ENCODE results near the gene UGT1A10.

UGT1A10 gene

DNA sequence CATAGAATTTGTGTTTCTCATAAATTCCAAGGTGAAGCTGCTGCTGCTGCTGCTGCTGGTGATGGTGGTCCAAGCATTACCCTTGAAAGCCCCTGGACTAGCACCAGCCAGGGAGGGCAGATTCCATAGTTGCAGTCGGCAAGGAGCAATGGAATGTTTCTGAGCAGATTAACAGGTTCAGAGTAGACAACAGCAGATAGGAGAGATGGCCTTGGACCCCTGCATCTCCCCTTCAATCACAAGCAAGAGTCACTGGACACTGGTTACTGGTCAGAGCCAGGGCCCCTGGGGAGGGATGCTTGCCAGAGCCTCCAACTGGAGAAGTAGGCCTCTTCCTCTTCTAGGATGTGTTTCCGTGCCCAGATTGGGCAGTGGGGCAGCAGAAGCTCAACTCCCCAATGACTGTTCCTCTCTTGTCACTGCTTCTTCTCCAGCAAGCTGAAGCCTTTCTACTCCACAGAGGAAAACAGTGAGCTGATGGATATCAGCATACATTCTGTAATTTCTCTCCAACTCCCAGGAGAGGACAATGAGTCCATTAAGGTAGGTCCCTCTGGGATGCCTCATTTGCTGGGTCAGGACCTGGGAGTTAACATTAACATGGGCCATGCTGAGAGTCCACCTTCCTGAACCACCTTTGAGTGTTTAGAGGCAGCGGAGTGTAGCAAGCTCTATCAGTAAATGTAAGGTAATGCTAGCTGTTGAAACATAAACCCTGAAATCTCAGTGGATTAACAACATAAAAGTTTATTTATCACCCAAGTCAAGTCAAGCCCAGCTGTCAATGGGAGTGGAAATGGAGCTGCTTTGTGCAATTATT, 177.2 kb downstream of the UGT1A10 start:
- FAIRE-seq, result no peak
- no peak for TF ChIP-seq POLR2A (IDR thresholded peaks at IDR 0.05; ENCODE audit: low read depth, low read length)
- no peak for DNase-seq (ENCODE audit: insufficient read length, low spot score)

GRCh38 chr2:233814056-233814835, 178.0 kb downstream of the UGT1A10 start:
- FAIRE-seq (no peak), DNase-seq (ENCODE audit: insufficient read length, low spot score) (peak; percentile 27)
- TF ChIP-seq POLR2A (IDR thresholded peaks at IDR 0.05; ENCODE audit: low read depth, low read length), result no peak

- FAIRE-seq (no peak), DNase-seq (ENCODE audit: insufficient read length, low spot score) (no peak)
- no peak for TF ChIP-seq POLR2A (IDR thresholded peaks at IDR 0.05; ENCODE audit: low read depth, low read length)
These were observed 179.6 kb downstream of the UGT1A10 start for GRCh38 chr2:233815861-233816260.

DNA sequence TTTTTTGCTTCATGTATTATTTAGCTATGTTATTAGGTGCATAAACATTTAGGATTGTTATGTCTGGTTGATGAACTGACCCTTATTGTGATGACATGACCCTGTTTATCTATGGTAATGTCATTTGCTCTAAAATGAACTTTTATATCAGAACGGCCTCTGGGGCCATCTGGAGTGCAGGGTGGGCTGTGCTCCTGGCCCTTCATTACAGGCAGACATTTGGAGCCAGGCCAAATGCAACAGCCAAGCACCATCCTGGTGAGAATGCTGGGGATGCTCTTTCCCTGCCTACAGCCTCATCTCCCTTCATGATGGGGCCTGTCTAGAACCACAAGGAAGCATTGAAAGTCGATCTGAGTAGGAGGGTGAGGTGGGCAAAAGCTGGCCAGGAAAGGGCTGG, 180.1 kb downstream of the UGT1A10 start:
- DNase-seq (ENCODE audit: insufficient read length, low spot score) (no peak), FAIRE-seq (no peak)
- TF ChIP-seq POLR2A (IDR thresholded peaks at IDR 0.05; ENCODE audit: low read depth, low read length), result no peak

DNA sequence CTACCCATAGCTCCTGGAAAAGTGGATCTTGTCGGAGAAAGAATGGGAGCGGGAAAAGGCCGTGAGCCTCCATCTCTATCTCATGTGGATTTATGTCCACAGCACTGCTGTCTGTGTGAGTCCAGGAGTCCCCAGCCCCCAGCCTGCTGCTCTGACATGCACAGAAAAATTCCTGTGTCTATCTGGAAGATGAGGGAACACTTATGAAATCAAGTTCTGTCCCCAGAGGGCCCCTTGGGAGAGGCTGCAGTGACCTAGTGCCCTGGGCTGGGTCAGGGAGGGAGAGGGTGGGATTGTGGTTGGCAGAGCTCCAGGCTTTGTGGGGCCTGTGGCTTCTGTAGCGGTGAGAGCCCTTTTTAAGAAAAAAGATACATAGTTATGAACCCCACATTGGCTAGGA, 180.5 kb downstream of the UGT1A10 start:
- DNase-seq (ENCODE audit: insufficient read length, low spot score) (no peak), FAIRE-seq (no peak)
- no peak for TF ChIP-seq POLR2A (IDR thresholded peaks at IDR 0.05; ENCODE audit: low read depth, low read length)

- no peak for DNase-seq (ENCODE audit: insufficient read length, low spot score)
- no peak for FAIRE-seq
These were observed 181.2 kb downstream of the UGT1A10 start for GRCh38 chr2:233817361-233817911.

GRCh38 chr2:233817995-233818638, 181.9 kb downstream of the UGT1A10 start:
- no peak for TF ChIP-seq POLR2A (IDR thresholded peaks at IDR 0.05; ENCODE audit: low read depth, low read length)
- no peak for FAIRE-seq
- DNase-seq (ENCODE audit: insufficient read length, low spot score), result no peak

More at GRCh38 chr2:233817361-233817911, 181.2 kb downstream of the UGT1A10 start:
- no peak for TF ChIP-seq POLR2A (IDR thresholded peaks at IDR 0.05; ENCODE audit: low read depth, low read length)

GRCh38 chr2:233818639-233819621, 182.7 kb downstream of the UGT1A10 start:
- no peak for FAIRE-seq
- DNase-seq (ENCODE audit: insufficient read length, low spot score), result no peak
- no peak for TF ChIP-seq POLR2A (IDR thresholded peaks at IDR 0.05; ENCODE audit: low read depth, low read length)

DNA sequence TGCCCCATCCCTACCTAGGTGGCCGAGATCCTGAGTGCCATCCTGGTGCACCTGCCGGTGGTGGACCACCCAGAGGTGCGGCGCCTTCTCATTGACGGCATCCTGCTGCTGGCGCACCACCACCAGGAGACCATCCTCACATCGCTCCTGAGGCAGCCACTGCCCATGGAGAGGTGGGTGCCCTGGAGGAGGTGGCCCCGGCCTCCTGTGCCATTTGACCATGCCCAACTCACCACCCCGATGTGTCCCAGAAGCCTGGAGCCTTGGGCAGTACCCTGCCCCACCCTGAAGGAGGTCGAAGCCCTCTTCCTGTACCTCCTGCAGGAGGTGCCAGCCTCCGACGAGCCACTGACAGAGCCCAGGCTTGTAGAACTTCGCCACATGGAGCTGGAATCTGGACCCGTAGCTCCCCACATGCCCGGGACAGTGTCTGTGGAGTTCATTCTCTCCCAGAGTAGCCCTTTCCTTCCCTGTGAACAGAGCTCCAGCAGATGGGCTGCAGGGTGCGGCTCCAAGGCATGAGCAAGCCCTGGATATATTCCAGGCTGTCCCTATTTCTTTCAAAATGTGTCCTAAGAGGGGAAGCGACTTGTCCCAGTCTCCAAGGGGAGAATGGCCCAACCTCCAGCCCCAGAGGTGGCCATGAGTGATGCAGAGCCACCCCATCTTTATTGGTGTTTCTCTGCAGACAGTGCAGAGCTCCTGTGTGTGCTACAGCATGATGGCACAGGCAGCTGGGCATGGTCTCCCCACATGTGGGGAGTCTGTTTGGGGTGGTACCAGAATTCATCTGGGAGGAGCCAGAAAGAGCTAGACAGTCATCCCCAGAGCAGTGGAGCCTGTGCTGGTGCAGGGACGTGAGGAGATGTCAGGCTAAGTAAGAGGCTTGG, 183.9 kb downstream of the UGT1A10 start:
- no peak for DNase-seq (ENCODE audit: insufficient read length, low spot score)
- FAIRE-seq, result no peak
- TF ChIP-seq POLR2A (IDR thresholded peaks at IDR 0.05; ENCODE audit: low read depth, low read length), result no peak

- DNase-seq (ENCODE audit: insufficient read length, low spot score) (no peak), FAIRE-seq (no peak)
- no peak for TF ChIP-seq POLR2A (IDR thresholded peaks at IDR 0.05; ENCODE audit: low read depth, low read length)
These were observed 184.5 kb downstream of the UGT1A10 start for GRCh38 chr2:233820774-233821105.

DNA sequence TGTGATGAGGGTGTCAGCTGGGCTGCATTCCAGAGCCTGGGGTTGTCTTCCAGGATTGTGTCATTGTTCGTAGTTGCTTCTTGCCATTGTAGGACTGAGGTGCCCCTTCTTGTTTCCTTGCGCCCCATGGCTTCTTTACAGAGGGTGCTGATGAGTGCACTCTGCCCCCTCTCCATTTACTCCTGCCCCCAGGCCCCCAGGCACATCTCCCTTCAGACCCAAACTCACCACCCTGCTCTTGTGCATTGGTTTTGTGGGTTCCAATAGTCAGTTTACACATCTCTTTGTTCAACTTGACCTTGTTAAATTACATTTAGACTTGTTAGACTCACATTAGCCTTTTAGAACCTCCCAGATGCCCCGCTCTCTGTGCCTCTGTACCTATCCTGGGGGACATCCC, 184.9 kb downstream of the UGT1A10 start:
- no peak for TF ChIP-seq POLR2A (IDR thresholded peaks at IDR 0.05; ENCODE audit: low read depth, low read length)
- FAIRE-seq (no peak), DNase-seq (ENCODE audit: insufficient read length, low spot score) (no peak)

DNA sequence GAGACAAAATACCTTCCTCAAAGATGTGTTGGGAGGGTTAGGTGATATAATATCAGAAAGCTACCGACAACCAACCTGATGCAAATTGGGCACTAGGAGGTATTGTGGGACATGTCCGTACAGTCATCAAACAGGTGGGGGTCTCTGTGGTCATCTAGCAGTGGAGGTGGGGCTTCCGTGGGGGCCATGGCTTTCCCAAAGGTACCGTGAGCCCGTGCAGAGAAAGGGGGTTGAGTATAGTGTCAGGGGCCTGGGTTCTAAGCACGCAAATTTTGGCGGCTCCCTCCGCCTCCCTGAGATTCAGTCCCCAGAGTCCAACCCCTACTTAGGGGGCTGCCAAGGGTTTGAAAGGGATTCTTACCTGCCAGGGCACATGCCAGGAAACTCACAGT, 185.5 kb downstream of the UGT1A10 start:
- FAIRE-seq (no peak), DNase-seq (ENCODE audit: insufficient read length, low spot score) (no peak)
- no peak for TF ChIP-seq POLR2A (IDR thresholded peaks at IDR 0.05; ENCODE audit: low read depth, low read length)

All from H54 (cell line).